Hematopoietic multipotent progenitor cell treated with erythropoietin and hydrocortisone succinate and interleukin-3 and kit ligand, for 6 days (in vitro differentiated cells): ENCODE results near the gene FANCL.
"Not testable (repeated sequence)": the region's sequence is repeated elsewhere in the genome, so short reads cannot be mapped to it uniquely, and the experiment has no call there.

Experiments
- DNase-seq: peaks from one replicate; pipeline ENCODE4 v3.0.0-alpha.2; 2015

Gene FANCL

DNA sequence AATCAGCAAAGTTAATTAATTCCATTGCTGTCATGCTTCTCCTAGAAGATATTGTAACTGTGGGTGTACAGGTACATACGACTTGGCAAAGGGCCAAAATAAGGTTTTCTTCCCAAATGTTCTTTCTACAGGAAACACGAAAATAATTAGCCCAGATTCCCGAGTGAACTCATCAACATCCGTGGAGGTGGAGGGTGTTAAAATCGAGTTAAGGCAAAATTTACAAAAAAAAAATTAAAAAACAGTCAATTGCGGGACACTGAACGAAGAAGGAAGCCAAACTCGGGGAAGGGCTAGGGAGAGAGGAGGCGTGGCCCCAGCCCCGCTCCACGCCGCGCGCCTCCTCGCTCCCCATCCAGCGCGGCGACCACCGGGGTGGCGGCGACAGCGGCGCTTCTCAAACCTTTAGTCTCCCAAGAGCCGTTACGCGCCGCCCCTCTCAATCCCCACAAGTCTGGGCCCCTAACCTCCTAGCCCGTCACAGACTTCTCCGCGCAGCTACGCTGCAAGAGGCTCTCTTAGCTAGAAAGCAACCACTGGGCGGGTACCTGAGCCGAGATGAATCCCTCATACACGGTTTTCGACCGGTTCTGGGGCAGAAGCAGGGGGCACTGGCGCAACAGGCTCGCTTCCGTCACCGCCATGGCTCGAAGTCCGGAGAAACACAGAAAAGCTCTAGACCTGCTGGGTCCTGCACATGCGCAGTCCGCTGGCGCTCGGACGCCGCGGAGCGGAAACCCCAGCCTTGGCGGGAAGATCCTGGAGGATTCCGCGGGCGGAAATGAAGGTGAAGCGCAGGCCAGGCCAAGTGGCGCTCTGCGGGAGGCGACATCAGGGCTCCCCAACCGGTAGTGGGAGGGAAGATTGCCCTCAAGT lies at the start of gene FANCL:
FANCL (minus strand) TSS at position 656 of the 876 bp plus-strand sequence; CDS start at position 644, 12 bp downstream.
- DNase-seq, result peak; percentile 91

DNA sequence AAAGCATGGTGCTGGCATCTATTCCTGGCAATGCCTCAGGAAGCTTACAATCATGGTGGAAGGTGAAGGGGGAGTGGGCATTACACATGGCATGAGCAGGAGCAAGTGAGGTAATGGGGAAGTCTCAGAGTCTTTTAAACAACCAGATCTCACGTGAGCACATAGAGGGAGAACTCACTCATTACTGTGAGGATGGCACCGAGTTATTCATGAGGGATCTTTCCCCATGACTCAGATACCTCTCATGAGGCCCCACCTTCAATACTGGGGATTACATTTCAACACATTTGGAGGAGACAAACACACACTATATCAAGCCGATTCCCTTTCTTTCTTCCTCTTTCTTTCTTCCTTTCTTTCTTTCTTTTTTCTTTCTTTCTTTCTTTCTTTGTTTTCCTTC lies 47.9 kb upstream of the FANCL start:
- DNase-seq, result no peak

DNA sequence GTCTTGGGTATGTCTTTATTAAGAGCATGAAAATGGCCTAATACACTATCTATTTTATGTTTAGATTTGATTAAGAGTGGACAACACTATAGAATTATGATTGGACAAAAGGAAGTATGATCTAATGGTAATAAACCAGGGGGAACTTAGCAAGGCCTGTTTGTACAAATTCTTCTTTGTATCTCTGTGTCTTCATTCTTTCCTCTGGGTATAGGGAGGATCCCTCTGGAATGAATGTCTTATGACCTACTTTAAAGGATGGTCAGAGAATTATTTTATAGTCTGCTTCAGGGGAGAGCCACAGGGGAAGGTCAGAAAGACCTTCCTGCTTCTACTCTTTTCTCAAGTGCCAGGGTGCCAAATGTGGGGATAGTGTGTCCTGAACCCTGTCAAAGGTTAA lies 42.8 kb upstream of the FANCL start:
- DNase-seq, result no peak

DNA sequence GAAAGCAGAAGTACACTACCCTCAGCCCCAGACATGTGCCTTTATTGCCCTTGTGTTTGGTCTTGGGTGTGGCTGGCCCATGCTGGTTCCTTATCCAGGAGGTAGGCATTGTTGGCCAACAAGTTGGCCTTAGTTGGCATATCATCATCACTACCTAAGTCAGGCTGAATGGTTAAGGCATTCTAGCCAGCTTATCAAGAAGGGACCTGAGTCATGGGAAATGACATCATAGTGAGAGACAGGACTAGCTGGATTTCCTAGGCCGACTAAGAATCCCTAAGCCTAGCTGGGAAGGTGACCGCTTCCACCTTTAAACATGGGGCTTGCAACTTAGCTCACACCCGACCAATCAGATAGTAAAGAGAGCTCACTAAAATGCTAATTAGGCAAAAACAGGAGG lies 34.0 kb upstream of the FANCL start:
- DNase-seq, result not testable (repeated sequence)

DNA sequence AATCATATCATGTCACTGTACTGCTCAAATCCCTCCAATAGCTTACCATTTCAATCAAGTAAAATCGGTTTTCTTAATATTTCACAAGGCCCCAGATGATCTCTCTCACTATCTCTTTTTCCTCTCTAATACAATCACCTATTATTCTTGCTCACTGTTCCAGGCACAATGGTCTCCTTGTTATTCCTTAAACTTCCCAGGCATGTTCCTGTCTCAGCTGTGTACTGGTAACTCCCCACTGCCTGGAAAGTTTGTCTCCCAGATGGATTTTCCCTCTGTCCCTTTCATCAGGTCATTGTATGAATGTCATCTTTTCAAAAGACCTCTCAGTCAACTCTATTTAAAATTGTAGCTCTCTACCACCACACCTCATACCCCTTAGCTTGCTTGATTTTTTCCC lies 30.7 kb upstream of the FANCL start:
- DNase-seq, result no peak

DNA sequence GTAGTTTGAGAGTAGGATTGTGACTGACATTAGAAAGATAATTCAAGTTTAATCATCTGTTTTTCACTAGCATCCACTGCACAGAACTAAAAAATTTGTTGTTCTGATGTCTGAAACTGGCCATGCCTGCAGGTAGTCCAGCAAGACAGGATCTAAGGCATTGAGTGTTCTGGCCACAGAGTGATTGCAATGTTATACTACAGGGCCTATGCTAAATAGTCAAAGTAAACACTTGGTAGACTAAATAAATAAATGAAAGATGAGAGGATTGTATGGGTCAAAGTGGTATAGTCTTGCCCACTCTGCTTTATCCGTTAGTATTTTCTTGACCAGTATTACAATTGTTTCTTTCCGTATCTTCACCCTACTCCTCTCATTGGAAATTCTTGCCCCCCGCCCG lies 27.6 kb upstream of the FANCL start:
- no peak for DNase-seq

DNA sequence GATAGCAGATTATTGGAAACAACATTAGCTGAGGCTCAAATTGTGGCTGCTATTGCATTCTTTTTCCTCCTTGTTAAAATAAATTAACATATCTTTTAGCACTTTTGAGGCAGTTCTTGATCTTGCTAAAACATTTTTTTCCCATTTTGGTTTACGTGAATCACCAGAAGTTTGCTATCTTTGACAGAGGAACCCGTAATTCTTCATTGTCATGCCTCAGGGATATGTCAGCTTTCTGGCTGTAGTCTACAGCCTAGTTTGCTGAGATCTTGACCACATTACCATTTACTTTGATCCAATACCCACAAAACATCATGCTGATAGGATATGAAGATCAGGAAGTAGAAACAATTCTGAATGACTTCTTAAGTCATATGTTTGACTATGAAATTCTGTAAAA lies 25.1 kb upstream of the FANCL start:
- DNase-seq, result no peak

DNA sequence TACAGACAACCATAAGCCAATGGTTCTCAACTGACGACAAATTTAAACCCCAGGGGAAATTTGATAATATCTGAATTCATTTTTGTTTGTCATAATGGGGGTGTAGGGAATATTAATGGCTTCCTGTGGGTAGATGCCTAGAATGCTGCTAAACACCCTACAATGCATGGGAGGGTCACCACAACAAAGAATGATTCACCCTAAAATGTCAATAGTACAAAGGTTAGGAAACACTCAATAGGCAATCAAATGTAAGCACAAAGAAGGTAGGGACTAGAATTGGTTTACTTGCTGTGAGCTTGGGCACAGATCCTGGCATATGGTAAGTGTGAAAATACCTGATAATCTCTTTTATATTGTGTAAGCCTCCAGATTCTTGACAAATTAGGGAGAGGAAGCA lies 20.1 kb upstream of the FANCL start:
- DNase-seq, result no peak

DNA sequence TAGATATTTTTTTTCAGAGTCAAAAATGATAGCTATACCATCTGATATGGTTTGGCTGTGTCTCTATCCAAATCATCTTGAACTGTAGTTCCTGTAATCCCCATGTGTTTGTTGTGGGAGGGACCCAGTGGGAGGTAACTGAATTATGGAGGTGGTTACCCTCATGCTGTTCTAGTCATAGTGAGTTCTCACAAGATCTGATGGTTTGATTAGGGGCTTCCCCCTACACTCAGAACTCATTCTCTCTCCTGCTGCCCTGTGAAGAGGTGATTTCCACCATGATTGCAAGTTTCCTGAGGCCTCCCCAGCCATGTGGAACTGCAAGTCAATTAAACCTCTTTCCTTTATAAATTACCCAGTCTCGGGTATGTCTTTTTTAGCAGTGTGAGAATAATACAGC lies 17.3 kb upstream of the FANCL start:
- DNase-seq, result not testable (repeated sequence)

DNA sequence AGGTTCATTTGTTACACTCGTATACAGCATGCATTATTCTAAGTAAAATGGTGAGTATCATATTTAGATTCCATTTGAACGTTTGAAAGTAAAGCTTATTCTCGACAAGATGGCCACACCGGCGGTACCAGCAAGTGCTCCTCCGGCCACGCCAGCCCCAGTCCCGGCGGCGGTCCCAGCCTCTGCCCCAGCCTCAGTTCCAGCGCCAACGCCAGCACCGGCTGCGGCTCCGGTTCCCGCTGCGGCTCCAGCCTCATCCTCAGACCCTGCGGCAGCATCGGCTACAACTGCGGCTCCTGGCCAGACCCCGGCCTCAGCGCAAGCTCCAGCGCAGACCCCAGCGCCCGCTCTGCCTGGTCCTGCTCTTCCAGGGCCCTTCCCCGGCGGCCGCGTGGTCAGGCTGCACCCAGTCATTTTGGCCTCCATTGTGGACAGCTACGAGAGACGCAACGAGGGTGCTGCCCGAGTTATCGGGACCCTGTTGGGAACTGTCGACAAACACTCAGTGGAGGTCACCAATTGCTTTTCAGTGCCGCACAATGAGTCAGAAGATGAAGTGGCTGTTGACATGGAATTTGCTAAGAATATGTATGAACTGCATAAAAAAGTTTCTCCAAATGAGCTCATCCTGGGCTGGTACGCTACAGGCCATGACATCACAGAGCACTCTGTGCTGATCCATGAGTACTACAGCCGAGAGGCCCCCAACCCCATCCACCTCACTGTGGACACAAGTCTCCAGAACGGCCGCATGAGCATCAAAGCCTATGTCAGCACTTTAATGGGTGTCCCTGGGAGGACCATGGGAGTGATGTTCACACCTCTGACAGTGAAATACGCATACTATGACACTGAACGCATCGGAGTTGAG lies 10.4 kb upstream of the FANCL start:
- DNase-seq, result not testable (repeated sequence)

DNA sequence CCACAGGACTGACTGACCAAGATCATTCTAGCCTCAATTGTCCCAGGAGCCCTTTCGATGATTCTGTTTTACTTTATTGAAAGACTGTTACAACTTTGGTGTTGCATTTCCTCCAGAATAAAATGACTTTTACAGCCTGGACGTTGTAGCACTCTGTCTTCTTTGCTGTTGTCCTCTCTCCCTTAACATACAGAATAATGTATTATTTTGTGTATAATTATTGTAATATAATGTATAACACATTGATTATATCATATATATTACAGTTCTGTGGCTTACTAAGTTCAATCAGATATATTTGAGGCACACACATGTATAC lies 380 bp upstream of the FANCL start:
- DNase-seq, result no peak

DNA sequence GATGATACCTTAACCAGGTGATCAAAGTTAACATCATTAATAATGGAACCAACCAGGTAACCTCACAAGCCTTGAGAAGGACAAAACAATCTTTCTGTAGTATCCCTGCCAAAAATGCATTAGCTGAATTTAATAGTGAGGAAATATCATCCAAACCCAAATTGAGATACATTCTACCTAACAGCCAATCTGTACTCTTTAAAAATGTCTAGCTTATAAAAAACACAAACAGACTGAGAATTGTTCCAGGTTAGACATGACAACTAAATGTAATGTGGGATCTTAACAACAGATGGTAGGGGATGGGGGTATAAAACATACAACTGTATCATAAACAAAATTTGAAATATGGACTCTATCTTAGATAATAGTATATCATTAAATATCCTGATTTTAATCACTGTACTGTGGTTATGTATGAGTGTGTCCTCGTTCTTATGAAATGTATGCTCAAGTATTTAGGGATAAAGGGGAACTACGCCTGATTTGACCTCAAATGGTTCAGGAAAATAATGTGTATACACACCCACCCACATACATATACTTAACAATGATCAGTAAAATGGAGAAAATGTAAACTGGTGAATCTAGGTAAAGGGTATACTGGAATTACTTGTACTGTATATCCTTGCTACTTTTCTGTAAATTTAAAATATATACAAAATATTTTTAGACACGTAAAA lies 1.7 kb downstream of the FANCL start:
- no peak for DNase-seq

DNA sequence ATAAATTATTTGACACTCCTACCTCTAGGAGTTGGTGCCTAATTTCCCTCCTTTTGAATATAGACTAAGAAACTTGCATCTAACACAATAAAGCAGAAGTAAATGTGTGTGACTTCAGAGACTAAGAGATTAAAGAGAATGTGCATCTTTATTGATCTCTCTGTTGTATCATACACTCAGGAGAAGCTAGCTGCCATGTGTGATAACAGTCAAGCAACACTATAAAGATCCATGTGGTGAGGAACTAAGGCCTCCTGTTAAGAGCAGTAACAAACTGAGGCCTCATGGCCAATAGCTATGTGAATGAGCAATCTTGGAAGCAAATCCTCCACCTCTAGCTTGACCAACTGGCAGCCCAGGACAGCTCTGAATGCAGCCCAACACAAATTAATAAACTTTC lies 3.4 kb downstream of the FANCL start:
- DNase-seq, result peak; percentile 62

DNA sequence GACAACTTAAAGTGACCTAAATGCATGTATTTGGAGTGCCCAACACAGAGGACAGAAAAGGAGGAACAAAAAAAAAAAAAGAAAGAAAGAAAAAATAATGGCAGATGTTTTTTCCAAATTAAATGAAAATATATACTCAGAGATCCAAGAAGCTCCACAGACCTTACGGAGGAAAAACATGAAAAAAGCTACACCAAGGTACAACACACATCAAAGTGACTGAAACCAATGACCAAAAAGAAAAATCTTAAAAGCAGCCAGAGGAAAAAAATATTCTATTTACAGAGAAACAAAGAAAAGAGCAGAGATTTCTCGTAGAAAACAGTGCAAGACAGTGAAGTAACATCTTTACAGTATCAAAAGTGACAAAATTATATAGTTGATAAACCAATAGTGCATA lies 5.1 kb downstream of the FANCL start:
- DNase-seq, result no peak

DNA sequence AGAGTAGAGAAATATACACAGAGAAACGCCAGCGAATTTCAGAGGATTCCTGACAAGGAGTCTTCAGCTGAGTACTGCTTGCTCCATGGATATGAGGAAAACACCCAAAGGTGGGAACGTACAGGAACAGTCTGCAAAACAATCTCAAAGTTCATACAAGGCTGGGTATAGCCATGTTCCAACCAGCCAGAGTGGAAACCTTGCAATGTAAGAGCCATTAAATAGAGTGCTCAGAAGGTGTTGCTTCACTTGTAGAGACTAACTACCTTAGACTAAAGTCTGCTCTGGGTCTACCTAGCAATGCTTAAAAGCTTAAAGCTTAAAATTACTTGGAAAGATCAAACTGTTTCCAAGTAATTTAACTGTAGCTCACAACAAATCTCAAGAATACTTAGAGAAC lies 6.0 kb downstream of the FANCL start:
- no peak for DNase-seq

DNA sequence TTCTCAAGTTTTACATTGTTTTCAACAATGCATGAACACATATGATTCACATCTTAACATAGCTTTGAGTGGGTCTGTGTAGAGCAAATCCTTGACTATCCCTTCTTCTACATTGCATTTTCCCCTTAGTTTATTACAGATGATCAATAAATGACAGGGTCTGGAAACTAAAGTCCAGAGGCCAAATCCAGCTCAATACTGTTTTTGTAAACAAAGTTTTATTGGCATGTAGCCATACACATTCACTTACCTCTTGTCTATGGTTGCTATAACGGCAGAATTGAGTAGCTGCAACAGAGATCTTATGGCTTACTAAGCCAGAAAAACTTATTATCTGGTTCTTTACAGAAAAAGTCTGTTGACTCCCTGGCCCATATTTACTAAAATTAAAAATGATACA lies 12.8 kb downstream of the FANCL start:
- DNase-seq, result no peak

DNA sequence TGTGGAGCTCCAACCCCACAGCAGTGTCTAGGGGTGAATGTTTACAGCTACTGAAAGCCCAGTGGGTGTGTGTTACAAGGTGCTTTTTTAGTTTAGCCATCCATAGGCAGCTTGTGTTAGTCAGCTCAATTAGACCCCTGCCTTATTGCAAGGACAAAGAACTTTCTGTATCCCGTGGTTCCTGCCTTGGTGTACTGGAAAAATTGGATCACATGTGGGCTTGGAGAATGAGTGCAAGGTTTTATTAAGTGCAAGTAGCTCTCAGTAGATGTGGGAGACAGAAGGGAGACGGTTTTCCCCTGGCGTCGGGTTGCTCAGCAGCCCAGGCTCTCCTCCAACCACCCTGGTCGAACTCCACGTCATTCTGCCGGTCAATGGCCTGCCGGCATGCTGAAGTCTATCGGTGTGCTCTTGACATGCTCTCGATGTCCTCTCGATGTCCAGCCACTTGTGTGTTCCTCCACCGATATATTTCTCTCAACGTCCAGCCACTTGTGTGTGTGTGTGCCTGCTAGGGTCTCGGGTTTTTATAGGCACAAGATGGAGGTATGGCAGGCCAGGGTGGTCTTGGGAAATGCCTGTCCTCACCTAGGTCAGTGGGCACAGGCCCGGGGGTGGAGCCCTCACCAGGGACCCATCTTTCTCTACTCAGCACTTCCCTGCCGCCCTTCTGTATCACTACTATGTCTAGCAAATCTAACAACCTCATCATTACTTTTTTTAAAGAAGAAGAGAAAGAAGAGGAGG lies 13.8 kb downstream of the FANCL start:
- no peak for DNase-seq

DNA sequence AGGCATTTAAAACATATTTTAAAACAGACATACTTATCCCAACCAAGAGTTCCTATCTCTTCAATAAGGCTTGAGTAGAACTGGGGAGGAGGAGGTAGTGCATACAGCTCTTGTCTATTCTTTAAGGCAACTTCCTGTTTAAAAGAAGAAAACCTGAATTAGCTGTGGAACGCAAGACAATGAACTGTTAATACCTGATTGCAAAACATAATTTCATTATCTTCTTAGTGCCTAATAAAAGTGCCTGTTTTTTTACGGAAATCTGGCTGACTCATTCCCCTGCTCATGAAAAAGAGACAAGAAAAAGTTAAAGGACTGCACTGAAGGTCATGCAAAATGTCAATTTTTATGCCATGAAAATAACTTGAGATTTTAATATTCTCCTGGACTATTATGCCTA lies 19.2 kb downstream of the FANCL start:
- DNase-seq, result no peak

DNA sequence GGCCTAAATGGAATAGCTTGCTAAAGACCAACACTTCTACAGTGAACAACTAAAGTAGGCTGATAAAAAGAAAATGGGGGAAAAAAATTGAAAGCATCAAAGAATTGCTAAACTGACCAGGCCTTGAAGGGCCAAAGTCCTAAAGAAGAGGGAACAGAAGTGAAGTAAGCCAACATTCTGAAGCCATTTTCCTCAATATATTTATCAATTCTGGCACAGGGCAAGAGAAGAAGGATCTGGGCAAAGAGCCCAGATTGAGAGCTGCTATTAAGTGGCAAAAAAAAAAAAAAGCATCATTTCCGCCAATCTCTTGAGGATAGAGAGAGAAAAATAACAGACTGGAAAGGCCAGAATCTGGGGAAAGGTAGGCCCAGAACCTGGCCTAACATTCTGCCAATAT lies 25.7 kb downstream of the FANCL start:
- DNase-seq, result no peak

DNA sequence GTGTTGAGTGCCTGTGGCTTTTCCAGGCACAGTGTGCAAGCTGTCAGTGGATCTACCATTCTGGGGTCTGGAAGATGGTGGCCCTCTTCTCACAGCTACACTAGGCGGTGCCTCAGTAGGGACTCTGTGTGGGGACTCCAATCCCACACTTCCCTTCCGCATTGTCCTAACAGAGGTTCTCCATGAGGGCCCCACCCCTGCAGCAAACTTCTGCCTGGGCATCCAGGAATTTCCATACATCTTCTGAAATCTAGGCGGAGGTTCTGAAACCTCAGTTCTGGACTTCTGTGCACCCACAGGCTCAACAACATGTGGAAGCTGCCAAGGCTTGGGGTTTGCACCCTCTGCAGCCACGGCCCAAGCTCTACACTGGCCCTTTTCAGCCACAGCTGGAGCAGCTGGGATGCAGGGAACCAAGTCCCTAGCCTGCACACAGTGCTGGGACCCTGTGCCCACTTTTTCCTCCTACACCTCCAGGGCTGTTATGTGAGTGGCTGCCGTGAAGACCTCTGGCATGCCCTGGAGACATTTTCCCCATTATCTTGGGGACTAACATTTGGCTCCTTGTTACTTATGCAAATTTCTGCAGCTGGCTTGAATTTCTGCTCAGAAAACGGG lies 30.1 kb downstream of the FANCL start:
- not testable (repeated sequence) for DNase-seq

DNA sequence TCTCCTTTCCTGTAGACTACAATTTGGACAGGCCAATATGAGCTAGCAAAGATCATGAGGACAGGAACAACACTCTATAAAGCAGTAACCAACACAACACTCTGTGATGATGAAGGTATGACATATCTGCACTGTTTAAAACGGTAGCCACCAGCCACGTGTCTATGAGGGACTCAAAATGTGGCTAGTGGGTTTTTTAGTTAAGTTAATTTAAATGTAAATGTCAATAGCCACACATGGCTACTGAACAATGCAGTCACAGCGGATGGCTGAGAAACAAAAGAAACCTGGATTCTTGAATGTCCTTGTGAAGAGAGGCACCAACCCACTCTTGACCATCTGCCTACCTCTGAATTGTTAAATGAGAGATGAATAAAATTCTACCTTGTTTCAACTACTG lies 33.9 kb downstream of the FANCL start:
- DNase-seq, result no peak

DNA sequence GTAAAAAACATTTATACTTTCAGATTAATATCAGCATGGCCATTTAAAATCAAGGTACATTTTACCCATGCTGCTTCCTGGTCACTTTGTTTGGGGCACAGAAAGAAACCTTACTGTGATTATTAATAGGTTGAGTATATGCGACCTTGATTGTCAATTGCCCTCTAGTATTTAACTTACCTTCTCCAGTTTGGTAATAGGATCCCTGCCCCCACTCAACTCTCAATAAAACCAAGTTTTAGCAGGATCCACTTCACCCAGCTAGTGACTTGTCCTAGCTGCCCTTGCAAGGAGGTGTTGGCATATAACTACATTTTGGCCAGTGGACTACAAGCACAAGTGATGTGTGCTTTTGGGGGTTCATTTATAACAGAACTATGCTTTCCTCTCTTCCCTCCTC lies 34.3 kb downstream of the FANCL start:
- no peak for DNase-seq
